CD4-positive, alpha-beta T cell treated with Interleukin-10 for 1 hour (primary cell): ENCODE measurements around the gene PRKCB.
"Not testable (repeated sequence)": the region's sequence is repeated elsewhere in the genome, so short reads cannot be mapped to it uniquely, and the experiment has no call there.

Experiments used
- DNase-seq: peaks from one replicate; pipeline ENCODE4 v3.0.0-alpha.2; 2020

The PRKCB gene

GRCh38 chr16:24053099-24053946 is 217.5 kb downstream of the PRKCB start:
- no peak for DNase-seq

GRCh38 chr16:24054741-24055491 is 219.1 kb downstream of the PRKCB start:
- DNase-seq: no peak

GRCh38 chr16:24062270-24062817 is 226.6 kb downstream of the PRKCB start:
- no peak for DNase-seq

GRCh38 chr16:24069036-24069590 is 233.3 kb downstream of the PRKCB start:
- DNase-seq: no peak

- peak; percentile 33 for DNase-seq
Measured at GRCh38 chr16:24070851-24071250, 235.1 kb downstream of the PRKCB start.

GRCh38 chr16:24071666-24072360 is 236.0 kb downstream of the PRKCB start:
- DNase-seq: no peak

GRCh38 chr16:24073321-24073720 is 237.5 kb downstream of the PRKCB start:
- no peak for DNase-seq

GRCh38 chr16:24074574-24074973 is 238.8 kb downstream of the PRKCB start:
- DNase-seq: no peak

GRCh38 chr16:24075302-24075701 is 239.5 kb downstream of the PRKCB start:
- no peak for DNase-seq

GRCh38 chr16:24075931-24076716 is 240.3 kb downstream of the PRKCB start:
- DNase-seq: no peak

- DNase-seq: no peak
Measured at GRCh38 chr16:24077292-24077691, 241.5 kb downstream of the PRKCB start.

- no peak for DNase-seq
Measured at GRCh38 chr16:24077966-24078365, 242.2 kb downstream of the PRKCB start.

GRCh38 chr16:24085666-24086065 is 249.9 kb downstream of the PRKCB start:
- no peak for DNase-seq

- no peak for DNase-seq
Measured at GRCh38 chr16:24087891-24088410, 252.2 kb downstream of the PRKCB start.

GRCh38 chr16:24088767-24089166 is 253.0 kb downstream of the PRKCB start:
- DNase-seq: no peak

GRCh38 chr16:24091125-24091524 is 255.3 kb downstream of the PRKCB start:
- DNase-seq: no peak

GRCh38 chr16:24093049-24093448 is 257.3 kb downstream of the PRKCB start:
- DNase-seq: no peak

- DNase-seq: no peak
Measured at GRCh38 chr16:24094660-24095059, 258.9 kb downstream of the PRKCB start.

- no peak for DNase-seq
Measured at GRCh38 chr16:24098896-24099295, 263.1 kb downstream of the PRKCB start.

GRCh38 chr16:24101431-24101830 is 265.6 kb downstream of the PRKCB start:
- no peak for DNase-seq

- no peak for DNase-seq
Measured at GRCh38 chr16:24102209-24102660, 266.5 kb downstream of the PRKCB start.

- DNase-seq: not testable (repeated sequence)
Measured at GRCh38 chr16:24105471-24105870, 269.7 kb downstream of the PRKCB start.
